Mammary epithelial cell (primary cell): ENCODE data around the gene TSLP.

ENCODE experiments used
- CTCF ChIP-seq, 2 donors: IDR thresholded peaks in 1 of 2; conservative IDR thresholded peaks in 1 of 2; 2 replicates each; pipeline ENCODE4 v1.5.1; 2011 to 2012; ENCODE audit warnings: inconsistent platforms in 2 of 2, low read length in 2 of 2, mild to moderate bottlenecking in 2 of 2, control low read depth in 1 of 2, low read depth in 1 of 2; ENCODE audit not compliant: insufficient read depth in 1 of 2; ENCODE audit errors: extremely low read depth in 1 of 2
- EZH2 ChIP-seq: IDR thresholded peaks from 2 replicates; pipeline ENCODE4 v1.6.1; 2012; ENCODE audit warnings: low read length, inconsistent platforms, borderline replicate concordance

DNA sequence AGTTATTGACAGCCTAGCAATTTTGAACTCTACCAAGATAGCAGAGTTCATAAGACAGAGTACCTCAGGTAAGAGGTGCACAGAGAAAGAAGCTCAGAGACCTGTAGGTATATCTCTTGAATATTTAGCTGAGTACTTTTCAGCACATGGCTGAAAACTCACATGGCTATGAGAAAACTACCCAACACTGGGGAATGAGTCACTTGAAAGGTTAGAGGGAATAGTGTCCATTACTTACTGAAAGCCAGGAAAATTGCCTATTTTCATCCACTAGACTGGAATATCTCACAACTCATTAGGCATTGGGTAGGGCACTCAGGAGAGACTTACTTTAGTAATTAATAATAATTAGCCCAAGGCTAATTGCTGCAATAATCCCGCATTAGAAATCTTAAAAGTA is 8.3 kb downstream of the TSLP start:
- TF ChIP-seq CTCF (conservative IDR thresholded peaks at IDR 0.05 in 1 of 2, IDR thresholded peaks at IDR 0.05 in 1 of 2; ENCODE audit: extremely low read depth in 1 of 2, insufficient read depth in 1 of 2, low read depth in 1 of 2, low read length in 2 of 2) = no peak
- no peak for TF ChIP-seq EZH2
